Thoracic aorta (tissue), 2 donors: ENCODE data around the gene REXO5. TPM values are rescaled to one million over a fixed set of nuclear protein-coding genes. Genes with fewer than 3 reads are reported as not detected.

Source experiments
- ATAC-seq: fragments of 150-250 bp; one replicate; pipeline ENCODE4 v1.8.0; 2017; ENCODE audit warnings: low read depth; ENCODE audit not compliant: insufficient number of reproducible peaks, low FRiP score
- DNase-seq: peaks from one replicate; pipeline ENCODE4 v3.0.0-alpha.2; 2020; ENCODE audit warnings: low spot score
- H3K27ac ChIP-seq, 2 donors: fragments of 200-600 bp; sonication (generic); 1 replicate in 1 of 2; 2 replicates in 1 of 2; pipeline ENCODE4 v1.5.1; 2016; ENCODE audit warnings: mild to moderate bottlenecking in 2 of 2, moderate library complexity in 2 of 2
- H3K27me3 ChIP-seq: fragments of 200-600 bp; sonication (generic); replicated peaks from 2 replicates; pipeline ENCODE4 v1.6.0; 2016; ENCODE audit warnings: mild to moderate bottlenecking; ENCODE audit not compliant: insufficient read depth
- H3K36me3 ChIP-seq: fragments of 200-600 bp; sonication (generic); one replicate; pipeline ENCODE4 v1.5.1; 2016
- H3K4me1 ChIP-seq, 2 donors: fragments of 200-600 bp; sonication (generic); 1 replicate in 1 of 2; 2 replicates in 1 of 2; pipeline versions ENCODE4 v1.5.1 to v1.6.0; 2016; ENCODE audit warnings: low read depth in 2 of 2, mild to moderate bottlenecking in 1 of 2; ENCODE audit not compliant: control insufficient read depth in 1 of 2
- H3K4me3 ChIP-seq: fragments of 200-600 bp; sonication (generic); 2 replicates; pipeline ENCODE4 v1.5.1; 2016; ENCODE audit warnings: mild to moderate bottlenecking
- H3K9me3 ChIP-seq: fragments of 200-600 bp; sonication (generic); 2 replicates; pipeline ENCODE4 v1.5.1; 2016
- total RNA-seq, 2 donors: library from RNA; depleted of rRNA; stranded (reverse); fragments of >200 nt; gene quantifications; one replicate each; pipeline versions ENCODE4 v1.1.0 to v1.2.3, GENCODE V29; 2016
- TF ChIP-seq, protein P1 (sequence below): fragments of 200-600 bp; sonication (generic); IDR thresholded peaks from one replicate; pipeline ENCODE4 v1.5.1; 2019; ENCODE audit warnings: antibody characterized with exemption

Gene REXO5
- total RNA-seq, 2 donors from 2014 or later: 6.5 TPM; not detected in 1

DNA sequence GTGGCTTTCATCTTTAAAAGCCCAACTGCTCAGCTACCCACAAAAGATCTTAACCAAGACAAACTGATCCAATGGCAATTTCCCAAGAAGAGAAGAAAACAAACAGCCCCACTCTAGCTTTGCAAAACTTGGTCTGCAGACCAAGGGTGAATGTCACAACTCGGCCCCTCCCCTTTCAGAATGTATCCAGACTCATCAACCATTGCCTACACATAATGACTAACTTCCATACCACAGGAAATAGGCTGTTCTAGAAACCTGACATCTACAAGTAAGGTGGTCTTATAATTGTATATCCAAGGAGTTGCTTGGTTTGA, 77.9 kb downstream of the REXO5 start:
- no peak overlapping the region for H3K4me3 ChIP-seq
- TF ChIP-seq, protein P1, sequence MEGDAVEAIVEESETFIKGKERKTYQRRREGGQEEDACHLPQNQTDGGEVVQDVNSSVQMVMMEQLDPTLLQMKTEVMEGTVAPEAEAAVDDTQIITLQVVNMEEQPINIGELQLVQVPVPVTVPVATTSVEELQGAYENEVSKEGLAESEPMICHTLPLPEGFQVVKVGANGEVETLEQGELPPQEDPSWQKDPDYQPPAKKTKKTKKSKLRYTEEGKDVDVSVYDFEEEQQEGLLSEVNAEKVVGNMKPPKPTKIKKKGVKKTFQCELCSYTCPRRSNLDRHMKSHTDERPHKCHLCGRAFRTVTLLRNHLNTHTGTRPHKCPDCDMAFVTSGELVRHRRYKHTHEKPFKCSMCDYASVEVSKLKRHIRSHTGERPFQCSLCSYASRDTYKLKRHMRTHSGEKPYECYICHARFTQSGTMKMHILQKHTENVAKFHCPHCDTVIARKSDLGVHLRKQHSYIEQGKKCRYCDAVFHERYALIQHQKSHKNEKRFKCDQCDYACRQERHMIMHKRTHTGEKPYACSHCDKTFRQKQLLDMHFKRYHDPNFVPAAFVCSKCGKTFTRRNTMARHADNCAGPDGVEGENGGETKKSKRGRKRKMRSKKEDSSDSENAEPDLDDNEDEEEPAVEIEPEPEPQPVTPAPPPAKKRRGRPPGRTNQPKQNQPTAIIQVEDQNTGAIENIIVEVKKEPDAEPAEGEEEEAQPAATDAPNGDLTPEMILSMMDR: no peak
- no peak overlapping the region for H3K27ac ChIP-seq
- no peak for ATAC-seq
- DNase-seq: no peak
- H3K4me1 ChIP-seq: peaks cover 34 to 59% of the 10 kb centered on the region in 2 donors
- H3K36me3 ChIP-seq: no peaks in the 10 kb centered on the region
- no peaks in the 10 kb centered on the region for H3K27me3 ChIP-seq
- H3K9me3 ChIP-seq: no peaks in the 10 kb centered on the region

DNA sequence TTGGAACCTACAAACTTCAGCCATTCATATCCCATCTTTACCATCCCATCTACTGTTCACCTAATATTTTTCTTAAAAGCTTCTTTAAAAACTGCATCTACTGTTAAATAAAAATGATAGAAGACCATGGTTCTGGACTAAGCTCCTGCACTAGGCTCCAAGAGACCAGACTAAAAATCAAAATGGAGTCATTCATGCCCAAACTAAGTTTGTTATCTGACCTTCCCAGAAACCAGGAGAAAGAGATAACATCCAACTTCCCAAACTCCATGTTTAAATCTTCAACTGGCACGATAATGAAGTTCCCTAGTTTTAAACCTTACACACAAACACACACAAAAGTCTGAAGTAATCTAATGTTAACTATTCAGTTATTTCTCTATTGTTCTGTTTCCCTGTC, 80.0 kb downstream of the REXO5 start:
- Histone ChIP-seq H3K36me3 (no peaks in the 10 kb centered on the region), H3K4me1 (peaks cover 14 to 47% of the 10 kb centered on the region in 2 donors), H3K9me3 (no peaks in the 10 kb centered on the region), H3K27ac (no peak overlapping the region), H3K27me3 (no peaks in the 10 kb centered on the region), H3K4me3 (no peak overlapping the region)
- TF ChIP-seq, protein P1: no peak
- no peak for DNase-seq
- ATAC-seq: no peak

DNA sequence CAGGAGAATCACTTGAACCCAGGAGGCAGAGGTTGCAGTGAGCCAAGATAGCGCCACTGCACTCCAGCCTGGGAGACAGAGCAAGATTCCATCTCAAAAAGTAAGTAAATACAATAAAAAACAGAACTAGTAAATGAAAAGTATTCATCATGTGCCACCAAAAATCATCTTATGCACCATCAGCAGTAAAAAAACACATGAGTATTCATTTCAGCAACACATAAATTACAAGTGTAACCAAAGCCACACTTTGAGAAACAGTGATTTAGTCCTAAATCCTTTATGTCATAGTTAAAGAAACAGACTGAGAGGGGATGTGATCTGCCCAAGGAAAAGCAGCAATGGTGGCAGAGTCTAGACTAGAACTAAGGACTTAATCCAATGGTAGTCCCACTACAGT, 80.9 kb downstream of the REXO5 start:
- Histone ChIP-seq H3K27me3 (no peaks in the 10 kb centered on the region), H3K27ac (peak overlapping the region in 1 of 2 donors; percentile 1), H3K9me3 (no peaks in the 10 kb centered on the region), H3K4me1 (peaks cover 8 to 38% of the 10 kb centered on the region in 2 donors), H3K36me3 (peaks cover 5% of the 10 kb centered on the region), H3K4me3 (no peak overlapping the region)
- DNase-seq (no peak), ATAC-seq (no peak)
- TF ChIP-seq, protein P1: no peak

DNA sequence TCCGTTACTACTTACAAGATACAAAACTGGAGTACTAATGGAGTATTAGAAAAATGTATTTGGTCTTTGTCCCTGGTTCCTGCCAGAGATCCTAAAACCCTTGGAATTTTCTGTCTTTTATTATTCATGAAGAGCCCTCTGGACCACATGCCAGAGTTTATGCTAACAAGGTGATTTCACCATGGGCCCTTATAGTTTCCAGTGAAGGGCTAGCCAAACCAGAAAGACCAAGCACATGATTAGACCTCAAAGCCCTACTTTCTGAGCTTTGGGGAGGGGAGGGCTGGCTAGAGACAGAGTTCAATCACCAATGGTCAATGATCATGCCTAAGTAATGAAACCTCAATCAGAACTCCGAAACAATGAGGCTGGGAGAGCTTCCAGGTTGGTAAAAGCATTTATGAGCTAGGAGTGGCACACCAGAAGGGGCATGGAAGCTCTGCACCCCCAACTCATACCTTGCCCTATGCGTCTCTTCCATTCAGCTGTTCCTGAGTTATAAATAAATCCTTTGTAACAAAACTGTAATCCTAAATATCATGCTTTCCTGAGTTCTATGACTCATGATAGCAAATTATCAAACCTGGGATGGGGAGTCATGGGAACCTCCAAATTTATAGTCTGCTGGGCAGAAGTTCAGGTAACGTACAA, 83.4 kb downstream of the REXO5 start:
- no peak for ATAC-seq
- TF ChIP-seq, protein P1: no peak

DNA sequence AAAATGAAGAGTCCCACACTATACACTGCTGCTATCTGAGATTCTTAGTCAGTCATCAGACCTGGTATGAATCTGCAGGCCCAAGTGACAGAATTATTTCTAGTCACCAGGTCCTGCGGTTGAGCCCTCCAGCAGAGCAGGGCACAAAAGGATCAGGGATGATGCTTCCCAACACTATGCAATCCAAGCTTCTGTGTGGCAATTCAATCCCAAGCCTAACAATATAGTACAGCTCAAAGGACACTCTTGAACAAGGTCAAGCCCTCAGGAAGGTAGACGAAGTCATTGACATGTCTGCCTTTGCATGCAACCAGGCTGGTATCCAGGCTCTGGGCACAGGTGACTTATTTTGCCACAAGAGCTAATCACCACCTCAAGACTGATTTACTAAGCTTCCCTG, 88.1 kb downstream of the REXO5 start:
- TF ChIP-seq, protein P1: no peak
- H3K27me3 ChIP-seq: no peaks in the 10 kb centered on the region
- DNase-seq (no peak), ATAC-seq (no peak)
- no peaks in the 10 kb centered on the region for H3K9me3 ChIP-seq
- H3K4me3 ChIP-seq: no peak overlapping the region
- peaks cover 13 to 52% of the 10 kb centered on the region in 2 donors for H3K4me1 ChIP-seq
- H3K27ac ChIP-seq: no peak overlapping the region
- H3K36me3 ChIP-seq: peaks cover 5% of the 10 kb centered on the region

More for the DNA sequence above, 83.4 kb downstream of the REXO5 start:
- Histone ChIP-seq H3K9me3 (no peaks in the 10 kb centered on the region), H3K27me3 (no peaks in the 10 kb centered on the region), H3K36me3 (peaks cover 5% of the 10 kb centered on the region), H3K27ac (no peak overlapping the region), H3K4me1 (peaks cover 0 to 32% of the 10 kb centered on the region in 2 donors), H3K4me3 (no peak overlapping the region)
- DNase-seq: no peak
